Measurements from ENCODE around the gene MGST2. TPM values are rescaled to one million over a fixed set of nuclear protein-coding genes. Genes with fewer than 3 reads are reported as not detected.

The MGST2 gene
- total RNA-seq, result 3.2 and 5.5 TPM in 2 replicates

DNA sequence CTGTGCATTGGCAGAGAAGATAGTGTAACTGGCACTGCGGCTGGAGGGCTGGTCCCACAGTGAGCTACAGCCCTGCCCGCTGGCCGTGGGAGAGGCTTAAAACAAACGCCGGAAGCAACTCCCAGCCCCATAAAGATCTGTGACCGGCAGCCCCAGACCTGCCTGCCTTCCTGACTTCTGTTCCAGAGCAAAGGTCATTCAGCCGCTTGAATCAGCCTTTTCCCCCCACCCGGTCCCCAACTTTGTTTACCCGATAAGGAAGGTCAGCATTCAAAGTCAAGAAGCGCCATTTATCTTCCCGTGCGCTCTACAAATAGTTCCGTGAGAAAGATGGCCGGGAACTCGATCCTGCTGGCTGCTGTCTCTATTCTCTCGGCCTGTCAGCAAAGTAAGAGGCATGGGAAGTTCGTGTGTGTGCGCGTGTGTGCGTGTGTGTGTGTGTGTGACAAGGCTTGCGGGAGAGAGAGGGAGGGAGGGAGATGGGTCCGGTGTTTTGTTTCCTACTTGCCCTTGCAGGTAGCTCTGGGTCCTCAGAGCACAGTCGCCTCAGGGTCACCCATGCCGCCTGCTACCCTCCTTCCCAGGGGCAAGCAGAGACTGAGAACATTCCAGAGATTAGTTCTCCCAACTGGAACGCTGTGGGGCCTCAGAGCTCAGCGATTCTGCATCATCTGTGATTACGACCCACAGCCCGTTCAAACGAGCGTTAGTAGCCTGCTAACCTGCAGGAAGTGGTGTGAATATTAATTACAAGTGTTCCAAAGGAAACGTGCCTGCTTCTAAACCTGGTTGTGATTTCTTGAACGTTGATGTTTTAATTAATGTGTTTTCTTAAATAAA is at the start of gene MGST2:
Gene MGST2, plus strand, starts transcription at position 130 of the 840 bp plus-strand sequence. Its CDS starts 201 bp downstream, at position 331.

Other genes starting within 250 kb of the MGST2 start
- gene RAB33B, start 211.7 kb upstream of the MGST2 start, total RNA-seq, result 13.6 and 17.4 TPM in 2 replicates
- 105 TPM in 2 replicates for gene SETD7, start 109.6 kb upstream of the MGST2 start, total RNA-seq